ENCODE measurements around the gene MGAT4B.

Gene MGAT4B

DNA sequence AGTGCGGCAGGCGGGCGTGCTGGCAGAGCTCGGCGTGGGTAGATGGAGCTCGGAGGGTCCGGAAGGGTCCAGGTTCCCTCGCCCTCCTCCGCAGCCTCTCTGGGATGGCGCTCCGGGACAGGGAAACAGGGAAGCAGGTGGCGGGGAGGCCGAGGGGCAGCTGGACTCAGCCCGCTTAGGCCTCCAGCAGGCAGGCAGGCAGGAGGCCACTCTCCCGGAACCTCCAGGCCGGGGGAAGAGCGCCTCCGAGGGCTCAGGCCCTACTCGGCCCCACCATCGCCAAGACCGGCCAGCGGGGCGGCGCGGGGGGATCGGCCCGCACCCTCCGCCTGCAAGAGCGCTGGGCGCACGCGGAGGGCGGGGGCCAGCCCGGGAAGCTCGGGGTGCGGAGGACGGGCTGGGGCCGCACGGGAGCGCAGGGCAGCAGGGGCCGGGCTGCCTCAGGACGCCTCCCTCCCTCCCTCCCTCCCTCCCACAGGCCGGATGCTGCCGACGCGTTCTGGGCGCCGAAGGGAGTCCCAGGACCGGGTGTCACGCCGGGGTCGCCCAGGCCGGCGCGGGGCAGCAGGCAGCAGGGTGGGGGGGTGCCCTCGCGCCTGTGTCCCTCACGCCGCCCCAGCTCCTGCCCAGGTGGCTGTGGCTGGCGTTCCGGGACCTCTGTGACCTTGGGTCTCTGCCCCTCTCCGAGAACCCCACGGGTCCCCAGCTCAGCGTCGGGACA lies 977 bp downstream of the MGAT4B start:
- peak; percentile 67 for DNase-seq

GRCh38 chr5:179805070-179805528 lies 1.6 kb downstream of the MGAT4B start:
- peak; percentile 61 for DNase-seq

DNA sequence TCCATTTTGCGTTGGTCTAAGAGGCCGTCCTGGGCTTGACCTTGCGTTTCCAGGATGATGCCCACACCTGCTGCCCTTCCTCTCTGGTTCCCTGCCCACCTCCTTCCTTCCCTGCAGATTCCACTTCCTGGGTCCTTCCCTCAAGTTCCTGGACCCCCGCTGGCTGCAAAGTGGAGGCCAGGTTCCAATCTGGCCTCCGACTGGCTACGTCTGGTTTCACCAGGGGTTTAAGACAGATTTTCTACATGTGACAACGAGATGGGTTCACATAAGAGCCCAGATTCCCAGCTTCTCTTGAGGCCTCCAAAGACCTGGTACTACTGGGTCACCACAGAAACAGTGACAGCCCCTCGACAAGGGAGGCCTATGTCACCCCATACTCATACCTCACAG lies 2.1 kb downstream of the MGAT4B start:
- DNase-seq = no peak

DNA sequence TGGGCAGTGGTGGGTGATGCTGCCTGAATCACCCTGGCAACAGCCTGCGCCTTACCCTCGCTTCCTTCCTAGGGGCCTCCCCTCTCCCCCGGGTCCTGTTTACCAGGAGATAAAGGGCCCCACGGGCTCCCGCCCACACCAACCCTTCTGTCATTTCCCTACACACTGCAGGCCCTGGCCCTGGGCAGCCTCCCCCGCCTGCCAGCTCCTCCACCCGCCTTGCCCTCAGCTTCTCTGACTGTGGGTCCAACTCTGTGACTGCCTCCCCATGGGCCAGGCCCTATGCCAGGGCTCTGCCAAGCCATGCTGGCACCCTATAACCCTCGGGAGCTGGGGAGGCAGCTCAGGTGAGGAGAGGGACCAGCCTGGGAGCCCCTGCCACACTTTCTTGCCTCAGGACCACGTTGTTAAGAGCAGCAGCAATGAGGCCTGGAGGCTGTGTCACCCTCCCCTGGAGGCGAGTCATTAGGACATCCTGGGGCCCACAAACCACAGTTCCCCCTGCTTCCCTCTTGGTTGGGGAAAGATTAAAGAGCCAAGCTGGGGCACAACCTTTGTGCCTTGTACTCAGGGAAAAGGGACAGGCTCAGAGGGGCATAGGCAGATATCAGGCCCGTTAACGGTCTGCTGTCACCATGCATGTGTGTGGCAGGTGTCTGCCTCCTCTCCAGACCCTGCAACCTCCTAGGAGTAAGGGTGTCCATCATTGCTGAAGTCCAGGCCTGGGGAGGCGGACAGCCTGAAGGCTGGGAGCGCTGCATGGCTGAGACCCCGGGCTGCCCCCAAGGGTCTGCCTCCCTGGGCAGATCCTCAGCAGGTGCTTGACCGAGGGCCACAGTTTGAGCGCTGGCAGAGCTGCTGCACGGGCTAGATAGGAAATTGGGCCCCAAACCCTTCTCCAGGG lies 2.8 kb downstream of the MGAT4B start:
- peak; percentile 79 for DNase-seq

- DNase-seq = peak; percentile 61
Measured at GRCh38 chr5:179802950-179803562, 3.6 kb downstream of the MGAT4B start.

DNA sequence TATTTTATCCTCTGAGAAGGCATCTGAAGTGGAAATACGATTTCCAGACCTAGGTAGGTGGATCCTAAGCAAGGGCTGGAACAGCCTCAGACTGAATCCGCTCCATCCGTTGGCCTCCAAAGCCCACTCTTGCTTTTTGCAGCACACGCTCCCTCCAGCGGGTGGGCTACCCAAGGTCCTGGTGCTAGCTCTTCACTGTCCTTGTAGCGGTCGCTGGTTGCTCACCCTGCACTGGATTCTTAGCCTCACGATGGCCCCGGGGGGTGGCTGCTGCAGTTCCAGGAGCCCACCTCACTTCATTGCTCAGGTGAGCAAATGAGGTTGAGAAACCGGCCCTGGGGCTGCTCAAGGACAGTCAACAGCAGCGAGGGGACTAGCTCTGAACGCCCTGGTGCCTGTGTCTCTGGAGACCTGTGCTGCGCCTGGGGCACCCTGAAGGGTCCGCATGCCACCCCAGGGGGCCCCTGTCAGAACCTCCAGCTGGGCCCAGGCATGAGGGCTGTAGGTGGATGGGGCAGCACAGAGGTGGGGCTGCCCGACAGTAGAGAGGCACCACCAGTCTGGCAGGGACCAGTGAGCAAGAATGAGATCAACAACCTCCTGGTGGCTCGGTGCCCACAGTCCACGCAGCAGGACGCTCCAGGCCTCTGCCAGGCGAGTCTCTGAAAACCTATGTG lies 4.3 kb downstream of the MGAT4B start:
- DNase-seq = no peak

DNA sequence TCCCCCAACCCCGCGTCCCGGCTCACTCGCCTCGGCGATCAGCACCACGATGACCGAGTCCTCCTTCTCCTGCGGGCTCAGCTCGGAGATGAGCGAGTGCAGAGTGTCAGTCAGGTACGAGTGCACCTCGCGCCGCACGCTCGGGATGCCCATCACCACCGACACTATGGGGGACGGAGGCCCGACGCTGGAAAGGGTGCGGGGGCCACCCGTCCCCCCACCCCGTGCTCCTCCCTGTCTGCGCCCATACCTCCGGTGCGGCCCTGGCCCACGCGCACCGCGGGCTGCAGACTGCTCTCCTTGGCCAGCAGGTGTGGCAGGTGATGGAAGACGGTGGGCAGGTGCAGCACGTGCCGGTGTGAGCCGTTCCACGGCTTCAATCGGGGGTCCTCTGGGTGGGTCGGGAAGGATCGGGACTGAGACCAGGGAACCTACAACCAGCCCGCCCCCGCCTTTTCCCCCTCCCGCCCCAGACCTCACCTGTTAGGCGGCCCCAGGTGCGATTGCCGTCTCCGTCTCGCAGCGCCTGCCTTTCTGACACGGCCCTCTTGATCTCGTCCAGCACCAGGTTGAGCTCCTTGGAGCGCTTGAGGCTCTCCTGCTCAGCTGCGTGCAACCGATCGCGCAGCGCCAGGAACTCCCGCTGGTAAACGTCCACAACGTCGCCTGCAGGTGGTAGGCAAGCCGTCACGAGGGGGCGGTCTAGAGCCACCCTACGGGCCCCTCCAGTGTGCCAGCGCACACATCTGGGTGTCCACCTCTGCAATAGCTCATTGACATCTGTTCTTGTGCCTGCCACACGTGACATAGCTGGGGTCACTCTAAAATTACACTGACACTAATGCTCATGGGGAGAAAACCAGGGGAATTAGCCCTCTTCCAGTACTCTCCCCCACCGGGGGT lies 5.1 kb downstream of the MGAT4B start:
- DNase-seq = peak; percentile 92

DNA sequence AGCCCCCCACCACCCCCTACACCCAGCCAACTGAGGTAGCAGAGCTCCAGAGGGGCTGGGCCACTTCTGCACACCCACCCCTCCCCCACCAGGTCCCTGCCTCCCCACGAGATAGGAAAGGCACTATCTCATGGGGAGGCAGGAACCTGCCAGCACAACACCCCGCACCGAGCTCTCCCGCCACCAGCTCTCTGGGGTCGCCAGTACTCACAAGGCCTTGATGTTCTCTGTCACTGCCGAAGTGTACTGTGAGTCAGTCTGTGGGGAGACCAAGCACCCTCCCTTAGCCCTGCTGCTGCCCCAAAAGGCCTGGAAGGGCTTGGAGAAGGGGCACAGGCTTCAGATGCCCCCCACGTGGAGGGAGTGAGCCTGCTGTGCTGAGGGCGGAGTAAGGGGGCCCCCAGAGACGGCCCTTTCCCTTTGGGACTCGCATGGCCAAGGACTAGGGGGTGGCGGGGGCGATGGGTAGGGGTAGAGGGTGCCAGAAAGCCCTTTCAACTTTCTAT lies 5.9 kb downstream of the MGAT4B start:
- no peak for DNase-seq

GRCh38 chr5:179800071-179800695 lies 6.5 kb downstream of the MGAT4B start:
- DNase-seq = no peak

GRCh38 chr5:179799644-179799973 lies 7.1 kb downstream of the MGAT4B start:
- DNase-seq = no peak

DNA sequence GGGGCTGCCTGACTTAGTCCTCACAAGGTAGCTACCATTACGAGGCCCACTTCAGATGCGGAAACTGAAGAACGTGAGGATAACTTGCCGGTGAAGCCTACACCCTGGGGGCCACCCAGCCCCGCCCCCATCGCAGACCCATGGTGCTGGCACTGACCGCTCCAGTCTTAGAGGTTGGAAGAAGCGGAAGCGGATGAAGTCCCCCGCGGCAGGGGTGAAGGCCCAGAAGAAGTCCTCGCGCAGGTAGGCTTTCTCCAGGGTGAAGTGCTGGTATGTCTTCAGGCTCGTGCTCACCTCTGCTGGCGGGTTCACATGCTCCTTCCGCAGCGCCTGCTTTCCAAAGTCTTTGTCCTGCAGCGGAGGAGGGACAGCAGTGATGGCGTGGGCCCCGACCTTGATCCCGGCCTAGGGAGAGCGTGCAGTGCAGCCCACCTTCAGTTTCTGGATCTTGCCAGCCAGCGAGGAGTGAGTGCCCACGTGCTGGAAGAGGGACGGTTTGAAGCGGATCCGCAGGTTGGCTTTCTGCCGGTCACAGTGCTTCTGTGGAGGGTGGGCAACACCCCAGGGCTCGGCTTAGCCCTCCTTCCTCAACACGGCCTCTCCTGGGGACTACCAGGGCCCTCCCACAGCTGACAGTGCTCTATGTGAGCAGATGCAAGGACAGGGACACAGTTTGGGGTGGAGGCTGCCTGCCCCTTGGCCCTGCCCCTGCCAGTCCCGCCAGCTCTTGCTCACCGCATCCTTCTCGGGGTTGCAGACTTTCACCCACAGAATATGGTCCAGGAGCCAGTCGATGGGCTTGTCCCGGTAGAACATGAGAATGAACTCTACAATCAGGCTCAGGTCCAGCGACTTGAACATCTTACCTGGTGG lies 7.7 kb downstream of the MGAT4B start:
- DNase-seq = no peak

GRCh38 chr5:179798144-179798770 lies 8.4 kb downstream of the MGAT4B start:
- DNase-seq = no peak

DNA sequence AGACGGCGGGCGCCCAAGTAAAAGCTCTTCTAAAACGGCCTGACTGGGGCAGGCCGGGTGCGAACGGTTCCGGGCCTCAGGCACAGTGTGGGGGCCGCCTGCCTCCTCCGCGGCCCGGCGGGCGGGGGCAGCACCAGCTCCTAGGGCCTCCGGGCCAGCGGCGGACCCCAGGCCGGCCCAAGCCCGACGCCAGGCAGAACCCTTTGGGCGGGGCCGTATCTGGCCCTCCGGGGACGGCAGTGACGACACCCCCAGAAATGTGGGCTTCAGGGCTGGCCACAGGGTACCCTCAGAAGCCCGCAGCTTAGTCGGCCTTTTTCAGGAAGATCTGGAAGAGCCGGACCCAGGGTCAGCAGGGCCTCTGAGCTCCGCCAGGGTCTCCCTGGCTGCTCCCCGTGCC lies 8.9 kb downstream of the MGAT4B start:
- DNase-seq = no peak

DNA sequence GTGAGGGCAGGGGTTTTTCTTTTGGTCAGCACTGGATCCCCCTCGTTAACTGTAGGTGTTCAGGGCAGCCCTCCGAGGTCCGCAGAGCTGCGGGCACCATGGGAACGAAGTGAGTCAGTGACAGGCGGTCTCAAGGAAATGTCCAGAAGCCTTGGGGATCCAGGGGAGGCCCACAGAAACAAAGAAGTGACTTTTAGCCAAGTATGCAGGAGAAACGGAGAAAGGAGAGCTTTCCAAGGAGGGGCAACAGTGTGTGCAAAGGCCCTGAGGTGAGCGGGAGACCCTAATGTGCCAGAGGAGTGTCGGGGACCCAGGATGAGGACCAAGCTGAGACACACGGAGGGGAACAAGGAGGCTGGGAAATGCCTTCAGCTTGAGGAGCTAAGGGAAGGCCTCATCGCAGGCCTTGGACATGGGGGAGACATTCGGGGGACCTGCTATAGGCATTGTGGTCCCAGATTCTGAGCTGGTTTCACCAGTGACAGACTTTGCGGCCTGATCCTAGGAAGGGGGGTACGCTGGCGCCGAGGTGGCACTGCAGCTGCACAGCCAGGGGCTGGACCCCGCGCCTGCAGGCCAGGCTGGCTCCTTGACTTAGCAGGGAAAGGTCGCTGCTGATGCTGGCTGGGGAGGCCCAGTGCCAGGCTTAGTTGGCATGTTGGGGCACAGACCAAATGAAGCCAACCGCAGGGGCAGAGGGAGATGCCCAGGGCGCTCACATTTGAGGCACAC lies 9.6 kb downstream of the MGAT4B start:
- DNase-seq = no peak

DNA sequence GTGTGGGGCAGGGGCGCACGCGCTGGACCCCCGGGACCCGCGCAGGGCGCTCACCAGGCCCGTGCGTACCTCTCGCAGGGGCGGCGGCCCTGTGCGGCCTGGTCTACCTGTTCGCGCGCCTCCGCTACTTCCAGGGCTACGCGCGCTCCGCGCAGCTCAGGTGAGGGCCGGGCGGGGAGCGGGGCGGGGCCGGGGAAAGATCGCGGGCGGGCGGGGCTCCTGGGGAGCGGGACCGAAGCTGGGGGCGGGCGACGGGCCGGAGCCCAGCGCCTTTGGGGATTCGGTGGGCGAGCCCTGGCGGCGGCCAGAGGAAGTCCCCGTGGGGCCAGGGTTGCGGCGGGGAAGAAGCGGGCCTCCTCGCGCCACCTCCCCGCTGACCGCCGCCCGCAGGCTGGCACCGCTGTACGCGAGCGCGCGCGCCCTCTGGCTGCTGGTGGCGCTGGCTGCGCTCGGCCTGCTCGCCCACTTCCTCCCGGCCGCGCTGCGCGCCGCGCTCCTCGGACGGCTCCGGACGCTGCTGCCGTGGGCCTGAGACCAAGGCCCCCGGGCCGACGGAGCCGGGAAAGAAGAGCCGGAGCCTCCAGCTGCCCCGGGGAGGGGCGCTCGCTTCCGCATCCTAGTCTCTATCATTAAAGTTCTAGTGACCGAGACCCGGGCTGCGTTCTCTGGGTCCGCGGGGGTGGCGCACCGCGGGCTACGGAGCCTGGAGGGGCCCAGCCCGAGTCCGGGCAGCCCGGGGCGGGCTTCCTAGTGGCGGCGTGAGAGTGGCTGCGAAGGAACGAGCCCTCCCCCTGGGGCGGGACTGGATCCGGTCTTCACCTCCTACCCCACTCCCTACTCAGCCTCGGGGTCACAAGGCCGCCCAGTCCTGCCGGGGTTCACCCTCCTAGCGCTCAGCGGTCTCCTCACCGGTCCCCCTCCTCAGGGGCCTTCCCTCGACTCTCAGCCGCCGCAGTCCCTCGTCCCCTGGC lies 10.5 kb downstream of the MGAT4B start:
- peak; percentile 85 for DNase-seq

GRCh38 chr5:179795049-179795862 lies 11.4 kb downstream of the MGAT4B start:
- peak; percentile 59 for DNase-seq

DNA sequence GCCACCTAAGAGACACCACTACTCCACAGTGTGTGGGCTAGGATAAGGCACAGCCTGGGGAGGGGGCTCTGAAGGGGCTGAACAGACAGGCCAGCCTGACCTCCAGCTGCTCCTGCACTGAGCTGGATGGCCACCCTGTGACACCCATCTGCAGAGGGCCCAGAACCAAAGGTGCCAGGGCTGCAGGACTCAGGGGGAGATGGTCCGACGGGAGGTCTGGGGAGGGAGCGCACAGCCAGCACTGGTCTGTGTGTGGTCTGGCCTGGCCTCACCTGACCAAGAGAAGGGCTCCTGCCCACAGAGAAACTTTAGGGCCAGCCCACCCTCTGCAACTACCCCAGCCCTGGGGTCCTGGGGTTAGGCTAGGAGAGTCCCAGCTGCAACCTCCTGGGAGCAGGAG lies 12.1 kb downstream of the MGAT4B start:
- peak; percentile 56 for DNase-seq

Data from activated CD8-positive, alpha-beta memory T cell treated with anti-CD3 and anti-CD28 coated beads, Interleukin-2, amount 50 U/mL, for 48 hours (primary cell).